Ishikawa (cell line): ENCODE measurements around the gene TMEM141.

Experiments used
- CEBPB ChIP-seq: IDR thresholded peaks from 2 replicates; pipeline ENCODE4 v1.6.1; 2012
- CREB1 ChIP-seq: IDR thresholded peaks from 2 replicates; pipeline ENCODE4 v1.6.1; 2012; ENCODE audit warnings: low read depth
- EGR1 ChIP-seq: IDR thresholded peaks from 2 replicates; pipeline ENCODE4 v1.6.1; 2012
- EP300 ChIP-seq: IDR thresholded peaks from 2 replicates; pipeline ENCODE4 v1.6.1; 2012; ENCODE audit warnings: borderline replicate concordance
- FOXM1 ChIP-seq: IDR thresholded peaks from 2 replicates; pipeline ENCODE4 v1.6.1; 2012; ENCODE audit warnings: low read depth, borderline replicate concordance
- MAX ChIP-seq: IDR thresholded peaks from 2 replicates; pipeline ENCODE4 v1.6.1; 2012
- NFIC ChIP-seq: IDR thresholded peaks from 2 replicates; pipeline ENCODE4 v1.6.1; 2012
- RAD21 ChIP-seq: IDR thresholded peaks from 2 replicates; pipeline ENCODE4 v1.6.1; 2012; ENCODE audit warnings: low read depth
- REST ChIP-seq: IDR thresholded peaks from 2 replicates; pipeline ENCODE4 v1.6.1; 2012; ENCODE audit warnings: low read depth, mild to moderate bottlenecking
- TAF1 ChIP-seq: IDR thresholded peaks from 2 replicates; pipeline ENCODE4 v1.6.1; 2012; ENCODE audit warnings: low read depth, mild to moderate bottlenecking
- TCF12 ChIP-seq: IDR thresholded peaks from 2 replicates; pipeline ENCODE4 v1.6.1; 2012; ENCODE audit warnings: low read depth
- TEAD4 ChIP-seq: IDR thresholded peaks from 2 replicates; pipeline ENCODE4 v1.6.1; 2012
- USF1 ChIP-seq: IDR thresholded peaks from 2 replicates; pipeline ENCODE4 v1.6.1; 2012
- YY1 ChIP-seq: IDR thresholded peaks from 2 replicates; pipeline ENCODE4 v1.6.1; 2012; ENCODE audit warnings: low read depth
- ZBTB7A ChIP-seq: IDR thresholded peaks from 2 replicates; pipeline ENCODE4 v1.6.1; 2012; ENCODE audit warnings: low read depth

TMEM141 gene

GRCh38 chr9:136824496-136825225 is 33.5 kb downstream of the TMEM141 start:
- no peak for TF ChIP-seq EGR1
- TF ChIP-seq TCF12, result no peak
- no peak for TF ChIP-seq REST
- TF ChIP-seq ZBTB7A, result no peak
- TF ChIP-seq YY1, result no peak
- no peak for TF ChIP-seq CEBPB
- no peak for TF ChIP-seq TAF1
- TF ChIP-seq RAD21, result no peak
- TF ChIP-seq EP300, result no peak

GRCh38 chr9:136825295-136826187 is 34.4 kb downstream of the TMEM141 start:
- TF ChIP-seq NFIC, result no peak

GRCh38 chr9:136826188-136826541 is 35.0 kb downstream of the TMEM141 start:
- TF ChIP-seq TCF12 (no peak), RAD21 (no peak), MAX (no peak)

- no peak for TF ChIP-seq FOXM1
- no peak for TF ChIP-seq TAF1
- TF ChIP-seq TEAD4, result no peak
- no peak for TF ChIP-seq CEBPB
- TF ChIP-seq USF1, result no peak
Observed at GRCh38 chr9:136826703-136827582, 35.8 kb downstream of the TMEM141 start.

- TF ChIP-seq YY1 (no peak), REST (no peak), EP300 (no peak), EGR1 (no peak), CREB1 (no peak)
Observed at GRCh38 chr9:136827794-136828473, 36.8 kb downstream of the TMEM141 start.

GRCh38 chr9:136828474-136829140 is 37.5 kb downstream of the TMEM141 start:
- TF ChIP-seq YY1 (no peak), ZBTB7A (no peak), EGR1 (no peak), CEBPB (no peak), TCF12 (no peak), MAX (no peak), CREB1 (no peak), FOXM1 (no peak)
